GM10248 (cell line): Measurements from ENCODE around the gene ECHDC3.

ENCODE experiments used
- CTCF ChIA-PET: fragments of 300-600 bp; sonication (Branson Sonifier 250); formaldehyde crosslinking; extraction: SDS; loops from one replicate; lab custom pipeline; 2021; ENCODE audit warnings: antibody characterized with exemption; lab: Yijun Ruan, JAX
- POLR2A ChIA-PET: fragments of 350-650 bp; sonication (Branson Sonifier 250); formaldehyde crosslinking; extraction: SDS; loops from one replicate; lab custom pipeline; 2020; ENCODE audit warnings: antibody characterized with exemption; lab: Yijun Ruan, JAX
- DNase-seq: peaks from one replicate; pipeline ENCODE4 v3.0.0; 2012; ENCODE audit errors: extremely low spot score
- TF ChIP-seq, protein P1 (sequence below): IDR thresholded peaks from 2 replicates; pipeline ENCODE4 v1.5.1; 2012; ENCODE audit warnings: mild to moderate bottlenecking, low read depth; ENCODE audit errors: extremely low read depth, missing control alignments, control extremely low read depth

ECHDC3 gene

DNA sequence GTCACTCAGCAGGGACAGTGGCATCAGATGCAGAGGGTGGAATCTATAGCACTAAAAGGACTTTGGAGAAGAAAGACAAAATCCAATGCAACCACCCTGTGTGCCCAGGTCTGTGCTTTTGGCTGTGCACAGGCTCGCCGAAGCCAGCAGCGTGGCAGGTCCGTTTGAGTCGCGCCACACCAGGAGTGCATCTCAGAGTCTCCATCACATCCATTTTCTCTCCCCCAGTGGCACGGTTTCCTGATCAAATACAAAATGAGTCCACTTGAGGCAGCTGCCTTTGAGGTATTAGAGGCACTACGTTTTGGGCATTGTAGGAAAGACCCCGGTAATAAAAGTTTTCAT lies 57.5 kb downstream of the ECHDC3 start:
- ChIA-PET CTCF (no interaction called here), POLR2A (no interaction called here)
- no peak for DNase-seq
- TF ChIP-seq, protein P1, sequence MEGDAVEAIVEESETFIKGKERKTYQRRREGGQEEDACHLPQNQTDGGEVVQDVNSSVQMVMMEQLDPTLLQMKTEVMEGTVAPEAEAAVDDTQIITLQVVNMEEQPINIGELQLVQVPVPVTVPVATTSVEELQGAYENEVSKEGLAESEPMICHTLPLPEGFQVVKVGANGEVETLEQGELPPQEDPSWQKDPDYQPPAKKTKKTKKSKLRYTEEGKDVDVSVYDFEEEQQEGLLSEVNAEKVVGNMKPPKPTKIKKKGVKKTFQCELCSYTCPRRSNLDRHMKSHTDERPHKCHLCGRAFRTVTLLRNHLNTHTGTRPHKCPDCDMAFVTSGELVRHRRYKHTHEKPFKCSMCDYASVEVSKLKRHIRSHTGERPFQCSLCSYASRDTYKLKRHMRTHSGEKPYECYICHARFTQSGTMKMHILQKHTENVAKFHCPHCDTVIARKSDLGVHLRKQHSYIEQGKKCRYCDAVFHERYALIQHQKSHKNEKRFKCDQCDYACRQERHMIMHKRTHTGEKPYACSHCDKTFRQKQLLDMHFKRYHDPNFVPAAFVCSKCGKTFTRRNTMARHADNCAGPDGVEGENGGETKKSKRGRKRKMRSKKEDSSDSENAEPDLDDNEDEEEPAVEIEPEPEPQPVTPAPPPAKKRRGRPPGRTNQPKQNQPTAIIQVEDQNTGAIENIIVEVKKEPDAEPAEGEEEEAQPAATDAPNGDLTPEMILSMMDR: no peak

DNA sequence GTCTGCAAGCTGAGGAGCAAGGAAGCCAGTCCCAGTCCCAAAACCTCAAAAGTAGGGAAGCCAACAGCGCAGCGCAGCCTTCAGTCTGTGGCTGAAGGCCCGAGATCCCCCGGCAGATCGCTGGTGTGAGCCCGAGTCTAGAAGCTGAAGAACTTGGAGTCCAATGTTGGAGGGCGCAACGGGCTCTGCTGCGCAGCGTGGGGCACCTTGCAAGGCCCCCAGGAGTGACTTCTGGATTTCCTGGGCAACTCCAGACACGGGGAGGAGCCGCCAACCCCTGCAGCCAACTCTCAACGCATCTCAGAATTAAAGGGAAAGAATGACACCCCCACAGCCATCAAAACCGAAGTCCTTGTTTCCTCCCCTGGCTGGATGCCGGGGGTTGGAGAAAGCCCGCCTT lies 62.2 kb downstream of the ECHDC3 start:
- CTCF ChIA-PET: no interaction called here
- TF ChIP-seq, protein P1: no peak
- POLR2A ChIA-PET: no interaction called here
- no peak for DNase-seq

DNA sequence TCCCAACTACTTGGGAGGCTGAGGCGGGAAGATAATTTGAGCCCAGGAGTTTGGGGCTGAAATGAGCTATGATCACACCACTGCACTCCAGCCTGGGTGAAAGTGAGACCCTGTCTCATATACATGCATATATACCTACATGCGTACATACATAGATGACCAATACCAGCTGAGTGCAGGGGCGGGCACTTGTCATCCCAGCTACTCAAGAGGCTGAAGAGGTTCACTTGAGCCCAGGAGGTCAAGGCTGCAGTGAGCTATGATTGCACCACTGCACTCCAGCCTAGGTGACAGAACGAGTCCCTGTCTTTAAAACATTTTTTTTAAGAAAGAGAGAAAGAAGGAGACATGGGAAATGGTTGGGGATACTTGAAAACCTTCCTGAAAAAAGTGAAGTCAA lies 63.6 kb downstream of the ECHDC3 start:
- no peak for DNase-seq
- ChIA-PET CTCF (no interaction called here), POLR2A (no interaction called here)
- TF ChIP-seq, protein P1: no peak

DNA sequence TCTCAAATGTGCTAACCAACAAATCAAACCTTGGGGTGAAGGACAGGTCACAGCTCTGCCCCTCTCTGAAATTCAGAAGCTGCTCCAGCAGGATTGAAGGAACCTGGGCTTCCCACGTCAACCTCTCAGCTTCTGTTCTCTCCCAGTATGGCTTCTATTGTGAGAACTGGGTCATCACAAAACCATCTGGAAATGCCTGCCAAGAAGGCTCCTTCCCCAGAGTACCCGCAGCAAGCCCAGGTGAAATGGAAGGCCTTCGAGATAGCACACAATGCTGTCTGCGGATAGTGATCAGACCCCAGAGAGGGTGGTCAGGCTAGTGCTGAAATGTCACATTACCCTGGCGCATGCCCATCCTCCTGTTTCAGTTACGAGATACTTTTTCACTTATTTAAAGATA lies 64.5 kb downstream of the ECHDC3 start:
- ChIA-PET CTCF (no interaction called here), POLR2A (no interaction called here)
- DNase-seq: no peak
- TF ChIP-seq, protein P1: no peak

DNA sequence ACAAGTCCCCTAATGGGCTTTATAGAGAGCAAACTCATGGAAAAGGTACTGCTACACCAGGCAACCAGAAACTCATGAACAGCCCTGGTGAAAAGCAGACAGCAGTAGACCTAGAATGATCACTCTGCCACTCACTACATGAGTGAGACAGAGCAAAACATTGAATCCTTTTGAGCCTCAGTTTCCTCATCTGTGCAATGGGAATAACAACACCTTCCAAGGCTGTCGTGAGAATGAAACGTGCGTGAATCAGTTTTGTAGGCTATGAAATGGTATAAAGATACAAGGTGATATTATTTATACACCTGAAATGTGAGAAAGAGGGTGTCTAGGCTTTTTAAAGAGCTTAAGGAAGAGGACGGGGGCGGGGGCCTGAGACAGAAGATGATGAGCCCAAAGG lies 66.6 kb downstream of the ECHDC3 start:
- ChIA-PET POLR2A (no interaction called here), CTCF (interaction anchor here (1.4 kb wide), 1 partner anchor 10 kb away, joined by 4 read pairs; no protein-coding TSS in a partner anchor)
- DNase-seq: no peak
- TF ChIP-seq, protein P1: no peak

DNA sequence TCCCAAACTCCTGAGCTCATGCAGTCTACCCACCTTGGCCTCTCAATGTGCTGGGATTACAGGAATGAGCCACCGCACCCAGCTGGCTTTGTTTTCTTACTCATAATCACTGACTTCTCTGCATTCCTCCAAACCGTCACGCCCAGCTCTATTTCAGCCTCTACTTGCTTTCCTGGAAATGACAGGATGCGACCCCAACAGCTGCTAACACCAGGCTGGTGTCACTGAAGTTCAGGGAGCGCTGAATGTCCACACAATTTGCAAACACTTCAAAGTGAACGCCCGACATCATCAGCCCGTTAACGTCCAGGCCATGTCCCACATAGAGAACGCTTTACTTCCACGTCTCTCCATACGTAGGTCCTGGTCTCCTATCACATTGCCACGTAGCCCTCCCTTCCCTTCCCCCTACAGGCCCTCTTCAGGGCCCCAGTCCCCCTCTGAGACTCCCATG lies 68.2 kb downstream of the ECHDC3 start:
- POLR2A ChIA-PET: no interaction called here
- TF ChIP-seq, protein P1: no peak
- CTCF ChIA-PET: interaction anchor here (1.6 to 2.2 kb wide), 2 partner anchors 8 to 10 kb away, joined by 3 to 9 read pairs; no protein-coding TSS in a partner anchor
- DNase-seq: no peak
